ENCODE measurements around the gene LAMA3.

GRCh38 chr18:24000613-24001490 is 311.6 kb downstream of the LAMA3 start:
- no peak for TF ChIP-seq CTCF (IDR thresholded peaks at IDR 0.05; ENCODE audit: borderline replicate concordance, extremely low read depth, low read length, poor library complexity, severe bottlenecking)
- no peak for TF ChIP-seq EZH2 (IDR thresholded peaks at IDR 0.05; ENCODE audit: borderline replicate concordance, low read depth, low read length, severe bottlenecking)

All from DND-41 (cell line).